MCF 10A (cell line): ENCODE data around the gene CROCC2. TPM values are rescaled to one million over a fixed set of nuclear protein-coding genes. Genes with fewer than 3 reads are reported as not detected.

ENCODE experiments used
- BruUV-seq: library from RNA; stranded (reverse); fragments of 400-500 nt; replicated peaks from 2 replicates; lab custom pipeline; 2021; lab: Mats Ljungman, UMichigan
- CTCF ChIA-PET: fragments of 300-600 bp; sonication (Branson Sonifier 250); formaldehyde crosslinking; extraction: SDS; loops from one replicate; lab custom pipeline; 2021; ENCODE audit warnings: antibody characterized with exemption, inconsistent platforms; lab: Yijun Ruan, JAX
- POLR2A ChIA-PET: fragments of 300-600, 350-650 bp; sonication (Branson Sonifier 250); formaldehyde crosslinking; extraction: SDS; loops from one replicate; lab custom pipeline; 2020; ENCODE audit warnings: antibody characterized with exemption, inconsistent platforms; lab: Yijun Ruan, JAX
- DNase-seq: peaks from one replicate; pipeline ENCODE4 v3.0.0-alpha.2; 2018; ENCODE audit not compliant: unreplicated experiment
- H3K27ac Mint-ChIP-seq: one replicate; pipeline ENCODE4 v1.8.0; 2022; ENCODE audit warnings: mild to moderate bottlenecking, low read depth, mixed read lengths; ENCODE audit not compliant: unreplicated experiment
- H3K27me3 Mint-ChIP-seq: one replicate; pipeline ENCODE4 v1.8.0; 2022; ENCODE audit warnings: mixed read lengths; ENCODE audit not compliant: insufficient read depth, unreplicated experiment
- H3K36me3 Mint-ChIP-seq: one replicate; pipeline ENCODE4 v1.8.0; 2022; ENCODE audit warnings: mild to moderate bottlenecking, moderate library complexity, mixed read lengths; ENCODE audit not compliant: insufficient read depth, unreplicated experiment
- H3K4me1 Mint-ChIP-seq: one replicate; pipeline ENCODE4 v1.8.0; 2022; ENCODE audit warnings: mixed read lengths; ENCODE audit not compliant: insufficient read depth, unreplicated experiment
- H3K4me3 Mint-ChIP-seq: one replicate; pipeline ENCODE4 v1.8.0; 2022; ENCODE audit warnings: mild to moderate bottlenecking, moderate library complexity, mixed read lengths; ENCODE audit not compliant: unreplicated experiment
- H3K9me3 Mint-ChIP-seq: one replicate; pipeline ENCODE4 v1.8.0; 2022; ENCODE audit warnings: mixed read lengths; ENCODE audit not compliant: unreplicated experiment
- intact Hi-C: fragments of 100-400 bp; cut with micrococcal nuclease; formaldehyde crosslinking; loops from 2 replicates; pipeline ENCODE4 v1.14.1; 2022
- total RNA-seq: library from RNA; stranded (reverse); gene quantifications from 2 replicates; pipeline ENCODE4 v1.2.3, GENCODE V29; 2022
- TF ChIP-seq, protein P1 (sequence below): fragments of 200-600 bp; IDR thresholded peaks from one replicate; pipeline ENCODE4 v1.8.0; 2022; ENCODE audit warnings: antibody characterized with exemption, mild to moderate bottlenecking; ENCODE audit not compliant: unreplicated experiment

The CROCC2 gene
- total RNA-seq, 1 experiment from 2014 or later = not detected

DNA sequence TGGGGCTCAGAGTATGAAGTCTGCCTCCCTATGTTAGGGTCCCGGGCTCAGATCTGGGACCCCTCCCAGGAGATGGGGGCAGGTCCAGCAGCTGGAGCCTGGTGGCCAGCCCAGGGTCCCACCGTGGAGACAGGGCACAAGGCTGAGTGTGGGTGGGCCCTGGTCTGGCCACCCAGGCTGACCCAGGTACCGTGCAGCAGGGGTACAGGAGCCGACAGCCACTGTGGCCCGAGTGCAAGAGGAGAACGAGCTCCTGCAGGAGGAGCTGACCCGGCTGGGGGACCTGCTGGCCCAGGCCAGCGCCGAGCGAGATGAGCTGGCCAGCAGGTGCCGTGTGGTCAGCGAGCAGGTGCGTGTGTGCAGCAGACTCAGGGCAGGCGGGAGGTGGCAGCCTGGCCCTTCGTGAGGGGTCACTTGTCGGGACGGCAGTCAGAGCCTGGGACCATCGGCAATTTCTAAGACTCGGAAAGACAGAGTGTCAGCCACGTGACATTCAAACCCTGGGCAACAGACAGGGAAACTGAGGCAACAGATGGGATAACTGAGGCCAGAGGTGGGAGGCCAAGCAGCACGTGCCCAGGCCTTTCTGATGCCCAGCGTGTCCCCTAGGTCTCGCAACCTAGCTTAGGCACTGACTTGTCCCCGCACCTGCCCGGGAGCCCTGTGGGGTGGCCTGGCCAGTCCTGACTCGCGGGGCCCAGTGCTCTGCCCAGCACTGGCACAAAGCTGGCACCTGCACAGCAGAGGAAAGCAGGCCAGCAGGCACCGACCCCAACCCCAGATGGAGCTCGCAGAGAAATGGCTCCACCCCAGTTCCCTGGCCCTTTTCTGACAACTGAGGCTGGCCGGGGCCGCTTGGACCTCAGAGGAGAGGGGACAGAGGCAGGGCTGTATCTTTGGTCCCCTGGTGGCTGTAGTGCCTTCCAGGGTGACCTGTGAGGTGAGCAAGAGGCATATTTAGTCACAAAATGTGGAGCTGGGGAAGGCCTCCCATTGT is 13.9 kb downstream of the CROCC2 start:
- peak overlapping the region; percentile 85 for H3K27ac Mint-ChIP-seq
- H3K9me3 Mint-ChIP-seq = no peaks in the 10 kb centered on the region
- CTCF ChIA-PET = no interaction called here
- peaks cover 8% of the 10 kb centered on the region for H3K4me1 Mint-ChIP-seq
- TF ChIP-seq, protein P1, sequence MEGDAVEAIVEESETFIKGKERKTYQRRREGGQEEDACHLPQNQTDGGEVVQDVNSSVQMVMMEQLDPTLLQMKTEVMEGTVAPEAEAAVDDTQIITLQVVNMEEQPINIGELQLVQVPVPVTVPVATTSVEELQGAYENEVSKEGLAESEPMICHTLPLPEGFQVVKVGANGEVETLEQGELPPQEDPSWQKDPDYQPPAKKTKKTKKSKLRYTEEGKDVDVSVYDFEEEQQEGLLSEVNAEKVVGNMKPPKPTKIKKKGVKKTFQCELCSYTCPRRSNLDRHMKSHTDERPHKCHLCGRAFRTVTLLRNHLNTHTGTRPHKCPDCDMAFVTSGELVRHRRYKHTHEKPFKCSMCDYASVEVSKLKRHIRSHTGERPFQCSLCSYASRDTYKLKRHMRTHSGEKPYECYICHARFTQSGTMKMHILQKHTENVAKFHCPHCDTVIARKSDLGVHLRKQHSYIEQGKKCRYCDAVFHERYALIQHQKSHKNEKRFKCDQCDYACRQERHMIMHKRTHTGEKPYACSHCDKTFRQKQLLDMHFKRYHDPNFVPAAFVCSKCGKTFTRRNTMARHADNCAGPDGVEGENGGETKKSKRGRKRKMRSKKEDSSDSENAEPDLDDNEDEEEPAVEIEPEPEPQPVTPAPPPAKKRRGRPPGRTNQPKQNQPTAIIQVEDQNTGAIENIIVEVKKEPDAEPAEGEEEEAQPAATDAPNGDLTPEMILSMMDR = no peak
- no peaks in the 10 kb centered on the region for H3K27me3 Mint-ChIP-seq
- intact Hi-C loops = no loop called here
- no peak for DNase-seq
- H3K4me3 Mint-ChIP-seq = no peak overlapping the region
- H3K36me3 Mint-ChIP-seq = no peaks in the 10 kb centered on the region
- POLR2A ChIA-PET = interaction anchor here (1.1 to 1.4 kb wide), 2 partner anchors 7 to 90 kb away, joined by 3 to 5 read pairs; no protein-coding TSS in a partner anchor
- BruUV-seq = no TSS peak

DNA sequence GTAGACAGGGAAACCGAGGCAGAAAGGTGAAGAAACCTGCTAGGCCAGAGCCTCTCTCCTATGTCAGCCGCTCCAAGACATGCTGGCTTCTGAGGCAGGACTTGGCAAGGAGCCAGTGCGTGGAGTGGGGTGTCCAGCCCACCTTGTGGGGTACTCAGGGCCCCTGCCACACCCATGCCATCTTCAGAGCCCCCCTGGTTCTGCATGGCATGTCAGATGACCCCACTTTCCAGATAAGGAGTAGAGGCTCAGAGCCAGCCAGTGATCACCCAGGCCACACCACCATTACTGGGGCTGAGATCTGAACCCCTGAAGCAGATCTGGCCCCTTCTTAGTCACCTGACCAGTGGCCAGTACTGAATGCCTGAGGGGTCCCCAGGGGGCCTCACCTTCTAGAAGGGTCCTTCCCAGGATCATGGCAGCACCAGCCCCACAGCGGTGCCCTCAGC is 14.7 kb downstream of the CROCC2 start:
- Mint-ChIP-seq H3K27me3 (no peaks in the 10 kb centered on the region), H3K27ac (peak overlapping the region; percentile 85), H3K4me3 (peak overlapping the region; percentile 35), H3K4me1 (peaks cover 8% of the 10 kb centered on the region), H3K36me3 (no peaks in the 10 kb centered on the region), H3K9me3 (no peaks in the 10 kb centered on the region)
- ChIA-PET POLR2A (interaction anchor here (0.9 to 1.4 kb wide), 3 partner anchors 8 to 138 kb away, joined by 3 to 5 read pairs (median 4); no protein-coding TSS in a partner anchor), CTCF (interaction anchor here (0.6 kb wide), 1 partner anchor 41 kb away, joined by 3 read pairs; no protein-coding TSS in a partner anchor)
- intact Hi-C loops = no loop called here
- no peak for DNase-seq
- no TSS peak for BruUV-seq
- TF ChIP-seq, protein P1 = no peak

- H3K4me1 Mint-ChIP-seq = peaks cover 8% of the 10 kb centered on the region
- no peaks in the 10 kb centered on the region for H3K36me3 Mint-ChIP-seq
- POLR2A ChIA-PET = interaction anchor here (0.9 to 1.4 kb wide), 4 partner anchors 9 to 140 kb away, joined by 3 to 6 read pairs (median 4); no protein-coding TSS in a partner anchor
- BruUV-seq = no TSS peak
- peak overlapping the region; percentile 35 for H3K4me3 Mint-ChIP-seq
- intact Hi-C loops = no loop called here
- H3K27ac Mint-ChIP-seq = peak overlapping the region; percentile 85
- CTCF ChIA-PET = interaction anchor here (0.6 kb wide), 2 partner anchors 41 to 80 kb away, joined by 3 read pairs; no protein-coding TSS in a partner anchor
- H3K27me3 Mint-ChIP-seq = no peaks in the 10 kb centered on the region
- TF ChIP-seq, protein P1 = no peak
- DNase-seq = peak; percentile 92
- H3K9me3 Mint-ChIP-seq = no peaks in the 10 kb centered on the region
These were observed 15.3 kb downstream of the CROCC2 start for GRCh38 chr2:240921311-240921994.

- ChIA-PET CTCF (no interaction called here), POLR2A (interaction anchor here (0.9 to 1.4 kb wide), 3 partner anchors 88 to 139 kb away, joined by 4 to 6 read pairs (median 5); no protein-coding TSS in a partner anchor)
- TF ChIP-seq, protein P1 = no peak
- DNase-seq = no peak
- no peaks in the 10 kb centered on the region for H3K9me3 Mint-ChIP-seq
- no TSS peak for BruUV-seq
- H3K4me3 Mint-ChIP-seq = no peak overlapping the region
- H3K36me3 Mint-ChIP-seq = no peaks in the 10 kb centered on the region
- H3K4me1 Mint-ChIP-seq = peaks cover 8% of the 10 kb centered on the region
- no peak overlapping the region for H3K27ac Mint-ChIP-seq
- intact Hi-C loops = no loop called here
- H3K27me3 Mint-ChIP-seq = no peaks in the 10 kb centered on the region
These were observed 15.8 kb downstream of the CROCC2 start for GRCh38 chr2:240921995-240922244.
